NCI-H2107 (cell line): ENCODE measurements around the gene PIGN.
A peak's percentile ranks its signal among the peaks of the same experiment; 100 is the strongest.

Experiments used
- DNase-seq: peaks from one replicate; lab custom pipeline; 2025; lab: John Stamatoyannopoulos, UW

Gene PIGN, protein sequence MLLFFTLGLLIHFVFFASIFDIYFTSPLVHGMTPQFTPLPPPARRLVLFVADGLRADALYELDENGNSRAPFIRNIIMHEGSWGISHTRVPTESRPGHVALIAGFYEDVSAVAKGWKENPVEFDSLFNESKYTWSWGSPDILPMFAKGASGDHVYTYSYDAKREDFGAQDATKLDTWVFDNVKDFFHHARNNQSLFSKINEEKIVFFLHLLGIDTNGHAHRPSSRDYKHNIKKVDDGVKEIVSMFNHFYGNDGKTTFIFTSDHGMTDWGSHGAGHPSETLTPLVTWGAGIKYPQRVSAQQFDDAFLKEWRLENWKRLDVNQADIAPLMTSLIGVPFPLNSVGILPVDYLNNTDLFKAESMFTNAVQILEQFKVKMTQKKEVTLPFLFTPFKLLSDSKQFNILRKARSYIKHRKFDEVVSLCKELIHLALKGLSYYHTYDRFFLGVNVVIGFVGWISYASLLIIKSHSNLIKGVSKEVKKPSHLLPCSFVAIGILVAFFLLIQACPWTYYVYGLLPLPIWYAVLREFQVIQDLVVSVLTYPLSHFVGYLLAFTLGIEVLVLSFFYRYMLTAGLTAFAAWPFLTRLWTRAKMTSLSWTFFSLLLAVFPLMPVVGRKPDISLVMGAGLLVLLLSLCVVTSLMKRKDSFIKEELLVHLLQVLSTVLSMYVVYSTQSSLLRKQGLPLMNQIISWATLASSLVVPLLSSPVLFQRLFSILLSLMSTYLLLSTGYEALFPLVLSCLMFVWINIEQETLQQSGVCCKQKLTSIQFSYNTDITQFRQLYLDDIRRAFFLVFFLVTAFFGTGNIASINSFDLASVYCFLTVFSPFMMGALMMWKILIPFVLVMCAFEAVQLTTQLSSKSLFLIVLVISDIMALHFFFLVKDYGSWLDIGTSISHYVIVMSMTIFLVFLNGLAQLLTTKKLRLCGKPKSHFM

GRCh38 chr18:62186774-62187542 lies at the start of gene PIGN, which contains the start of gene RELCH:
Gene PIGN (minus strand): TSS chr18:62187056. CDS start chr18:62161353, 25,703 bp downstream.
Gene RELCH (plus strand): TSS chr18:62187255. CDS start chr18:62187506, 251 bp downstream.
- peak; percentile 97 for DNase-seq

GRCh38 chr18:62236252-62236651 lies 49.4 kb upstream of the PIGN start:
- no peak for DNase-seq

- no peak for DNase-seq
These were observed 39.2 kb upstream of the PIGN start for GRCh38 chr18:62226047-62226446.

GRCh38 chr18:62224229-62224628 lies 37.4 kb upstream of the PIGN start:
- DNase-seq = no peak

DNA sequence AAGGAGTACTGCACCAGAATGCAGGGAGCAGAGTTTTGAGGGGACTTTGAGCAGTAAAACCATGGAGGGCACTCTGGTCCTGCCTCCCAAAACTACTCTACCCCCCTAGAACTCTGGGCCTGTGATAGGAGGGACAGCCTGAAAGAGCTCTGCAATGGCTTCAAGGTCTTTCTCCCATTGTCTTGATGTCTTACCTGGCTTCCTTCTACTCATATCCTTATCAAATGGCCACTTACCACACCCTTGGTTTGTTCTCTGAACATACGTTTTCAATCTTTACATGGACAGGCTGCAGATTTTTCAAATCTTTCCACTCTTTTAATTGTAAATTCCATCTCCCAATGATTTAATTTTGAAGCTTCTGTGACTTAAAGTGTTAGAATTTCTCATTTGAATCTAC lies 27.9 kb upstream of the PIGN start:
- no peak for DNase-seq

DNA sequence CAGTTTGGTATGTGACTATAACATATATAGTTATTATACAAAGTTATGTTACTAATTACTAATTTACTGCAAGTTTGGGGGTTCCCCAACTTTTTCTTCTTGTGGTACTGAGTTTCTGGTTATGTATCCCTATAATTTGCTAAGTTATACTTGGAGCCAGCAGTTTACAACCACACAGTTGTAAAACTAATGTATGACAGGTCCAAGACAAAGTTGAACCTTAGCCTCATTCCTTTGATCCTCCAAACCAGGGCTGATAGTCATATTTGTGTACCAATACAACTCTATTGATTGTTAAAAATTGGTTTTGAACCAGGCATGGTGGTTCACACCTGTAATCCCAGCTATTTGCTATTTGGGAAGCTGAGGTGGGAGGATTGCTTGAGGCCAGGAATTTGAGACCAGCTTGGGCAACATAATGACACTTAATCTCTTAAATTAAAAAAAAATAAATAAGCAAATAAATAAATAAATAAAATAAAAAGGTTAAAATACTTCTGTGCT lies 24.5 kb upstream of the PIGN start:
- DNase-seq = no peak

DNA sequence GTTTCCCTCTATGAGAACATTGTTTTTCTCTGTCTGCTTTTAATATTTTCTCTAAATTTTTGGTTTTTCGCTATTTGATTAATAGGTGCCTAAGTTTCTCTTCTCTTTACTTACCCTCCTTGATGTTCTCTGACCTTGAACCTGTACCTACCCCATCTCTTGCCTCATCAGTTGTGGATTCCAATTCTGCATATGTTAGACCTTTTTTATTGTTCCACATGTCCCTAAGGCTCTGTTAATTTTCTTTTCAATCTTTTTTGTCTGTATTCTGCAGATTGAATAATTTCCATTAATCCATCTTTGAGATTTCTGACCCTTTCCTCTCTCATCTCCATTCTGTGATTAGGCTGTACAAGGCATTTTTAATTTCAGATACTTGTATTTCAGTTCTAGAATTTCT lies 23.3 kb upstream of the PIGN start:
- no peak for DNase-seq

DNA sequence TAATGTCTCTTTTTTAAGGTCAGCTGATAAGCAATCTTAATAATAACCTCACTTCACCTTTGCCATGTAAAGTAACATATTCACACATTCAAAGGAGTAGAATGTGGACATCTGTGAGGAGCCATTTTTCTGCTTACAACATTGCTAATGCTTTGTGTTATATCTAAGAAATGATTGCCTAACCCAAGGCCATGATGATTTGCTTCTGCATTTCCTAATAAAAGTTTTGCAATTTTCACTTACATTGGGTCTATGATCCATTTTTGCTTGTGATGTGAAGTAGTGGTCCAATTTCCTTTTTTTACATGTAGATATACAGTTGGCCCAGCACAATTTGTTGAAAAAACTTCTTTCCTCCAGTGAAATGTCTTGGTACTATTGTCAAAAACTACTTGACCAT lies 22.2 kb upstream of the PIGN start:
- no peak for DNase-seq

DNA sequence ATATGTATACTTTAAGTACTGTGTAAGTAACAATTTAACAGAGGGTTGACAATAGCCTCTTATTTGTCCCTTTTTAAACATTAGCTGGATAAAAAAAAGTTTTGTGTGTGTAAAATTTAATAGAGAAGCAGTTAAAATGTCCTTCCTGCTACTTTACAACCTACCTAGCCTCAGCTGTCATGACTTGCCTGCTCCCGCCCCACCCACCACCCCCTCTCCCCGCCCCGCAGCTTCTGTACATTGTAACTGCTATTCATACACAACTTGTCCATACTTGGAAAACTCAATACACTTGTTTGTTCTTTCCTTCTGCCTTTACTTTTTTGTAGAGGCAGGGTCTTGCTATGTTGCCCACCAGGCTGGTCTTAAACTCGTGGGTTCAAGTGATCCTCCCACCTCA lies 19.7 kb upstream of the PIGN start:
- DNase-seq = no peak

GRCh38 chr18:62205824-62206223 lies 19.0 kb upstream of the PIGN start:
- no peak for DNase-seq

GRCh38 chr18:62201870-62202269 lies 15.0 kb upstream of the PIGN start:
- no peak for DNase-seq

DNA sequence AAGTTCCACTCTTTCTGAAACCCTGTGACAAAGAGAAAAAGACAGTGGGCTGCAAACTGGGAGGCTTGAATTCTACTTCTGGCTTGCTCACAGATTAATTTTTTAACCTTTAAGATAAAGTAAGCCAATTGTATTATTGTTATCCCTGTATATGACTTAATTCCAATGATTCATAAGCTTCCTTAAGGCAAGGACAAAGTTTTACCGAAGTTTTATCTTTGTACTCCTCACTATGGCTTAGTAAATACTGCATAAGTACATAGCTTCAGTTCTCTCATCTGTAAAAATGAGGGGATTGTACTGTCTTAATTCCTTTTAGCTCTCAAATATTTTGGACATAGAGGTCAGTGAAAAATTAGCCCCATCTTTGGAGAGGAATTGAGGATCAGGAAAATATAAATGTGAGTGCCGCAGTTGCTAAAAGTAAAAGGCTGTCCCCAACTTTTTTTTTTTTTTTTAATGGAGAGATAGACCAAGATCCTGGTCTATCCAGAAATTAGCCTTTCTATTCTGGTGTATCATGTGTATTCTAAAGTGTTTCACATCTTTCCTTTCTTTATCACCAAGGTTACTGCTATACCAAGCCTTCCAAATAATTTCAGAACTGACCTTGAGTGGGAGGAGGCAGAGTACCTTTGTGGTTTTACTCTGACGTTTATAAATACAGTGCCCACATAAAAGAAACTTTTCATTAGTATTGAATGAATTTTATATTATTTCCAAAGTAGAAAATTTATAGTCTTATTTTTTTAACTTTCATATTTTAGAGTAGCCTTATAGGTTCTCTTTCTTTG lies 13.5 kb upstream of the PIGN start:
- no peak for DNase-seq

DNA sequence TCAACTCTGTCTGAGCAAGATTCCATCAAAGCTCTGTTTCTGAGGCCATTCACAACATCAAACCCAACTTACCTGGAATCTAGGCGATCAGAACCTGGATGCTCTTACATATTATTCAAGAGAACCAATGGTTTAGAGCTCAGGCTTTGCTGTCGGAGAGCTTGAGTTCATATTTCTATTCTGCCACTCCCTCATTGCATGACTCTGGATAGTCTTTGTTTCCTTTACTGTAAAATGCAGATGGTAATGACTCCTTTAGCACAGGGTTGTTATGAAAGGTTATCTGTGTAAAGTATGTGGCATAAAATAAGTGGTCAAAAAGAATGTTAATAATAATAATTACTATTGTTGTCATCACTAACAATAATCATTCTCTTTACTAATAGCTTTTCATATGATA lies 12.8 kb upstream of the PIGN start:
- DNase-seq = no peak

- no peak for DNase-seq
These were observed 11.4 kb upstream of the PIGN start for GRCh38 chr18:62198259-62198658.

DNA sequence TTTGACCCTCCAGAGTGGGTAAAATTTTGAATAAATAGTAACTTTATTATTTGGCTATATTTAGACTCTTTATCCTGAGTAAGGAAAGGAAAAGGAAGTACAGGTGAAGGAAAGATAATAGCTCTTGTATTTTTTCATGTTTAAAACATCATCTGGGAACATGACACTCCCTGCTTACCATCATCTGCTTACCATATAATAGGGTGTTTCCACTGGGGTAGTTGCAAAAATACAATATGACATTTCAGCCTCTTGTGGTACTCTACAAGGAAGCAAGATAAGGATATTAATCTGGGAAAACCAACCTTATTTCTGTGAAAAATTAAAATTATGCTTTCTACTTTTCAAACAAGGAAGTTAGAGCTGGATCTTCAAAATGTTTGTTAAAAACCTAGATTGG lies 10.1 kb upstream of the PIGN start:
- no peak for DNase-seq

- no peak for DNase-seq
These were observed 9.2 kb upstream of the PIGN start for GRCh38 chr18:62196079-62196478.

DNA sequence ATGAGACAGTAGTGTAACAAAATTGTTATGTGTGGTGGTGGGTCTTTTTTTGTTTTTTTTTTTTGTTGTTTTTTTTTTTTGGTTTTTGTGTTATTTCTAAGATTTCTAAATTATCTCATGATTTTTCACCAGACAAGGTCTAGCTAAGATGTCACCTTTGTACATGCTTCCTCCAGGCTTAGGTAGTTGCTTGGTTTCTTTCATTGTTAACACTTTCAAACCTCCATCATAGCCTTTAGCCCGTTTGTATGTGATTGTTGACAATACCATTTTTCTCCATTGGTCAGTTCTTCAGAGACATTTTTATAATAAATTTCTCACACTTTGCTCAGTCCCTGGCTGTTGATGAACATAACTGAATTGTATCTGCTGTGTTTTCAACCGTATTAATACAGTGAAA lies 2.4 kb upstream of the PIGN start:
- DNase-seq = no peak

DNA sequence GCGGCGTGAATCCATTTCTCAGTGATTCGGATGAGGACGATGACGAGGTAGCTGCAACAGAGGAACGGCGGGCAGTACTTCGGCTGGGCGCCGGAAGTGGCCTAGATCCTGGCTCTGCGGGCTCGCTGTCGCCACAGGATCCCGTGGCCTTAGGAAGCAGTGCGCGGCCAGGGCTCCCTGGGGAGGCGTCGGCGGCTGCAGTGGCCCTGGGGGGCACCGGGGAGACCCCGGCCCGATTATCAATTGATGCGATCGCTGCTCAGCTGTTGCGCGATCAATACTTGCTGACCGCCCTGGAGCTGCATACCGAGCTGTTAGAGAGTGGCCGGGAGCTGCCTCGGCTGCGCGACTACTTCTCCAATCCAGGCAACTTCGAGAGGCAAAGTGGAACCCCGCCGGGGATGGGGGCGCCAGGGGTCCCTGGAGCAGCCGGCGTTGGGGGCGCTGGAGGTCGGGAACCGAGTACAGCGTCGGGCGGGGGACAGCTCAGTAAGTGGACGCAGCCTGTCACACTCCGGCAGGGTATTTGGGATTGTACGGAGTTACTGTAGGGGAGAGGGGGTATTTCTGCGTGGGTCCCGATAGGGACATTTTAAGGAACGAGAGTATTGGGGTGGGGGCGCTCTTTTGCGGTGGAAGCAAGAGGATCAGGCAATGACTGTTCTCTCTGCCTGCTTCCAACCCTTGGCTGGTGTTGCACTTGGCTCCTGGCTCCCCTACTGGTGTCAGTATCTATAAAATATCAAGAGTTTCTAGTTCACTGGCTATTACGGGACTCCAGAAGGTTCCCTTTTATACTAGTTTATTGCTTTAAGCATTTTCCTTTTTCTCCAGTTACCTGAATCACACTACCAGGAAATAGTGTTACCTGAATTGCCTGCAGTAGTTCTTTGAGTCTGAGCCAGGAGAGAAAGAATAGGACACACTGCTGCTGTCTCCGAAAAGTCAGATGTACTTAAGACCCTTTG lies 971 bp upstream of the PIGN start:
- no peak for DNase-seq

- no peak for DNase-seq
These were observed 420 bp downstream of the PIGN start for GRCh38 chr18:62186499-62186773.

DNA sequence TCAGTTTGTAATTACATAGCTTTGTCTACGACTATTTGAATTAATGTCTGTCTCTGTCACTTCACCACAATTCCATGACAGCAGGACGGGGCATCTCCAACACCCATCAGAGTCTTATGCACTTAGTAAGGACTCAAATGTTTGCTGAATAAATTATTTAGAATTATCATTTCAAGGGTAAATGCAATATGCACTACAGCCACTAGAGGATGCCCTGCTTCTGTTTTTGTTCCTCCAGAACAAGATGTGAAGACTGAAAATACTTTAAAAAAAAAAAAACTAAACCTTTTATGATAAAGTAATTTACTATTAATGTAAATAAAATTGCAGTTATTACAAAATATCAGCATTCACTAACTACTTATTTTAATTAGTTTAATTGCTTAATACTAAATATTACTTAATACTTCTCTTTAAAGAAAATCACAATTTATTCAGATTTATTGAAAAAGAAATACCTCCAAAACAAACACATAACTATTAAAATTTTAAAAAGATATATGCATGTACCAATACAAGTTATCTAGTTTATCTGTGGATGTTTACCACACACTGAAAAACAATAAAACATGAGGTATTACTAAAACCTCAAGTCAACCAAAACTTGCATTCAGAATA lies 3.2 kb downstream of the PIGN start:
- DNase-seq = peak; percentile 37
